HepG2 (cell line): ENCODE measurements around the gene NECTIN2. TPM values are rescaled to one million over a fixed set of nuclear protein-coding genes. Genes with fewer than 3 reads are reported as not detected.

Experiments
- ATF2 ChIP-seq: sonication (generic); formaldehyde crosslinking; IDR thresholded peaks from 2 replicates; pipeline ENCODE4 v1.4.0; 2020; ENCODE audit warnings: missing genetic modification reagents
- DMAP1 ChIP-seq: IDR thresholded peaks from 2 replicates; pipeline ENCODE4 v1.6.1; 2016
- E2F2 ChIP-seq: sonication (generic); formaldehyde crosslinking; IDR thresholded peaks from 2 replicates; pipeline ENCODE4 v1.4.0; 2020; ENCODE audit warnings: missing genetic modification reagents, borderline replicate concordance
- FOSL1 ChIP-seq: sonication (generic); formaldehyde crosslinking; IDR thresholded peaks from 2 replicates; pipeline ENCODE4 v1.9.0; 2021; ENCODE audit warnings: missing genetic modification reagents, borderline replicate concordance
- GTF2F1 ChIP-seq: fragments of 150-350 bp; IDR thresholded peaks from 2 replicates; pipeline ENCODE4 v1.6.1; 2014; ENCODE audit warnings: low read length
- HMGXB4 ChIP-seq, 2 experiments: sonication (generic) in 1 of 2; formaldehyde crosslinking in 1 of 2; IDR thresholded peaks; 2 replicates each; pipeline versions ENCODE4 v1.4.0 to v1.6.1; 2018 to 2020; ENCODE audit warnings: missing genetic modification reagents in 2 of 2, borderline replicate concordance in 1 of 2, low read depth in 1 of 2, mild to moderate bottlenecking in 1 of 2, missing biosample characterization in 1 of 2
- MYC ChIP-seq: sonication (generic); formaldehyde crosslinking; IDR thresholded peaks from 2 replicates; pipeline ENCODE4 v1.9.0; 2021; ENCODE audit warnings: missing genetic modification reagents, borderline replicate concordance
- NFKB2 ChIP-seq: sonication (generic); formaldehyde crosslinking; IDR thresholded peaks from 2 replicates; pipeline ENCODE4 v1.4.0; 2020; ENCODE audit warnings: missing genetic modification reagents, borderline replicate concordance
- PLSCR1 ChIP-seq: sonication (generic); formaldehyde crosslinking; IDR thresholded peaks from 2 replicates; pipeline ENCODE4 v1.5.0; 2020; ENCODE audit warnings: missing genetic modification reagents, mild to moderate bottlenecking, borderline replicate concordance
- SNAPC5 ChIP-seq: sonication (generic); formaldehyde crosslinking; IDR thresholded peaks from 2 replicates; pipeline ENCODE4 v1.8.1; 2023; ENCODE audit warnings: mild to moderate bottlenecking, missing genetic modification reagents, borderline replicate concordance
- TAF15 ChIP-seq: fragments of 200-400 bp; formaldehyde crosslinking; IDR thresholded peaks from one replicate; pipeline ENCODE4 v1.6.1; 2018; ENCODE audit warnings: mild to moderate bottlenecking, low read depth, low read length; ENCODE audit not compliant: poor library complexity, severe bottlenecking
- TOE1 ChIP-seq: sonication (generic); formaldehyde crosslinking; IDR thresholded peaks from 2 replicates; pipeline ENCODE4 v1.4.0; 2020; ENCODE audit warnings: mild to moderate bottlenecking, missing genetic modification reagents
- ZNF224 ChIP-seq: sonication (generic); formaldehyde crosslinking; IDR thresholded peaks from 2 replicates; pipeline ENCODE4 v1.5.0; 2020; ENCODE audit warnings: mild to moderate bottlenecking, missing genetic modification reagents
- ZNF430 ChIP-seq: sonication (generic); formaldehyde crosslinking; IDR thresholded peaks from 2 replicates; pipeline ENCODE4 v1.9.0; 2021; ENCODE audit warnings: mild to moderate bottlenecking, missing genetic modification reagents
- ZNF770 ChIP-seq: sonication (generic); formaldehyde crosslinking; IDR thresholded peaks from 2 replicates; pipeline ENCODE4 v1.5.0; 2020; ENCODE audit warnings: mild to moderate bottlenecking, missing genetic modification reagents
- ZNF784 ChIP-seq: sonication (generic); formaldehyde crosslinking; IDR thresholded peaks from 2 replicates; pipeline ENCODE4 v1.5.1; 2020; ENCODE audit warnings: missing genetic modification reagents, mild to moderate bottlenecking, borderline replicate concordance
- polyA plus RNA-seq, 8 experiments: library from polyadenylated mRNA; depleted of rRNA in 3 of 8; stranded (reverse) in 7 of 8; unstranded in 1 of 8; fragments of >200 nt; fragmentation: Illumina TruSeq in 4 of 8; extraction: Trizol in 4 of 8; gene quantifications; 2 replicates each; pipeline versions ENCODE4 v1.2.1 to v1.2.3, GENCODE V29; 2011 to 2016; ENCODE audit warnings: low read depth in 4 of 8, missing spikeins in 1 of 8, mixed read lengths in 1 of 8; ENCODE audit not compliant: insufficient read depth in 1 of 8
- total RNA-seq, 5 experiments: library from RNA; depleted of rRNA; stranded (reverse); fragments of >200 nt; fragmentation: Illumina TruSeq; extraction: Trizol; gene quantifications; 2 replicates each; pipeline ENCODE4 v1.2.3, GENCODE V29; 2016; ENCODE audit warnings: low read depth in 1 of 5

The NECTIN2 gene
- total and polyA plus RNA-seq, 2 of the 13 experiments (the other 11 are each of a cell fraction or from before 2014, with no cell fraction given): 75.4 to 114 TPM

GRCh38 chr19:44905437-44906160 lies 59.5 kb downstream of the NECTIN2 start, which contains the start of gene APOE (continued):
- TF ChIP-seq ZNF784 (CRISPR knock-in tag) (no peak; the same call in 1 of the 2 replicates), TOE1 (CRISPR knock-in tag) (no peak; the same call in 1 of the 2 replicates), SNAPC5 (CRISPR knock-in tag) (0 out of 2 replicates have a peak, but pooled peaks have one; percentile 38), DMAP1 (CRISPR knock-in tag) (peak; percentile 65), ATF2 (CRISPR knock-in tag) (no peak), TAF15 (no peak), GTF2F1 (no peak), NFKB2 (no peak), MYC (CRISPR knock-in tag) (peak; percentile 63; the same call in 1 of the 2 replicates), ZNF224 (CRISPR knock-in tag) (no peak), HMGXB4 (CRISPR knock-in tag; IDR thresholded peaks at IDR 0.05; ENCODE audit: borderline replicate concordance in 1 of 2, low read depth in 1 of 2) (peak; percentile 23 to 50; a peak in 2 of 4 replicates), FOSL1 (CRISPR knock-in tag) (no peak), E2F2 (CRISPR knock-in tag) (no peak), ZNF770 (CRISPR knock-in tag) (peak; percentile 76), ZNF430 (CRISPR knock-in tag) (no peak), PLSCR1 (CRISPR knock-in tag) (no peak)
